DND-41 (cell line): ENCODE data around the gene SLC2A1.

Experiments used
- EZH2 ChIP-seq: IDR thresholded peaks from 3 replicates; pipeline ENCODE4 v1.6.1; 2012; ENCODE audit warnings: borderline replicate concordance, low read depth, mild to moderate bottlenecking, moderate library complexity, low read length, inconsistent platforms; ENCODE audit not compliant: severe bottlenecking
- TF ChIP-seq, protein P1 (sequence below): IDR thresholded peaks from 2 replicates; pipeline ENCODE4 v1.5.1; 2012; ENCODE audit warnings: borderline replicate concordance, low read length, moderate library complexity, mild to moderate bottlenecking; ENCODE audit not compliant: poor library complexity, severe bottlenecking; ENCODE audit errors: extremely low read depth

DNA sequence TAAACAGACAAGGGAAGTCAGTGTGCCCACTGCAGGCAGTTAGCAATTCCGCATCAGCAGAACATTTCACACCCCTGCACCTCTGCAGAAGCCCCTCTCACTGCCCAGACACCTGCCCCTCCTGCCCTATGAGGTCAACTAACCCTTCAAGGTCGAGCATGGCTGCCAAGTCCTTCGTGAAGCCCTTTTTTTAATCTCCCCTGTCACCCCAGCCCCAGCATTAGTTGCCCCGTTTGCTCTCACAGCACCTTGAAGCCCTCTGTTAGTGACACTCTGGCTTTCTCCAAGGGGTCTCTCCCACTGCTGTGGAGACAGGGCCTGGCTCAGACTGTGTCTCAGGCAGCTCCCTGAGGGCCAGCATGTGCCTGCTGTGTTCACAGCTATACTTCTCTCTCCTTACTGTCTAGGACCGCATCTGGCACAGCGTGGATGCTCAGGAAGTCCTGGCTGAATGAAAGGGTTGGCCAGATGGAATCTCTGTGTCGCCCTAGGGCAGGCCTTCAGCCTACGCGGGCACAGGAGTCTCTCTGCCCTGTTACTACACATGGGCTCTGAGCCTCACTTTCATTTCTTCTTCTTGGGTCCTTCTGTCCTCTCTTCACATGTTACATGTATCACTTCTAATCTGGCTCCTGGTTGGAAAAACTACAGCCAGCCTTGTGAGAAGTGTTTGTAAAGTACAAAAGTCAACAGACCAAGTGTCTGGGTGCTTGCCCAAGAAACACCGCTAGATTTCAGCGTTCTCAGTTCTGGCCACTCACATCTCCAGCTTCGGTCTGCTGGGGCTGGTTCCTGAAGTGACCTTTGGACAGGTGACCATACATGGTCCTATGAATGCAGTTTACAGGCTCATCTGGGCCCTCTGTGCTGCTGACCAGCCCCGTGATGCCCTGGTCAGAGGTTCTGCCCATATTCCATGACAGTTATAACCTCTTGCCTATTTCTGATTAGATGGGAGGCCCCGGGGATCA, 19.7 kb downstream of the SLC2A1 start:
- TF ChIP-seq, protein P1, sequence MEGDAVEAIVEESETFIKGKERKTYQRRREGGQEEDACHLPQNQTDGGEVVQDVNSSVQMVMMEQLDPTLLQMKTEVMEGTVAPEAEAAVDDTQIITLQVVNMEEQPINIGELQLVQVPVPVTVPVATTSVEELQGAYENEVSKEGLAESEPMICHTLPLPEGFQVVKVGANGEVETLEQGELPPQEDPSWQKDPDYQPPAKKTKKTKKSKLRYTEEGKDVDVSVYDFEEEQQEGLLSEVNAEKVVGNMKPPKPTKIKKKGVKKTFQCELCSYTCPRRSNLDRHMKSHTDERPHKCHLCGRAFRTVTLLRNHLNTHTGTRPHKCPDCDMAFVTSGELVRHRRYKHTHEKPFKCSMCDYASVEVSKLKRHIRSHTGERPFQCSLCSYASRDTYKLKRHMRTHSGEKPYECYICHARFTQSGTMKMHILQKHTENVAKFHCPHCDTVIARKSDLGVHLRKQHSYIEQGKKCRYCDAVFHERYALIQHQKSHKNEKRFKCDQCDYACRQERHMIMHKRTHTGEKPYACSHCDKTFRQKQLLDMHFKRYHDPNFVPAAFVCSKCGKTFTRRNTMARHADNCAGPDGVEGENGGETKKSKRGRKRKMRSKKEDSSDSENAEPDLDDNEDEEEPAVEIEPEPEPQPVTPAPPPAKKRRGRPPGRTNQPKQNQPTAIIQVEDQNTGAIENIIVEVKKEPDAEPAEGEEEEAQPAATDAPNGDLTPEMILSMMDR = no peak
- TF ChIP-seq EZH2 = no peak
